ENCODE measurements around the gene THBS3. TPM values are rescaled to one million over a fixed set of nuclear protein-coding genes. Genes with fewer than 3 reads are reported as not detected.
"Not testable (repeated sequence)": the region's sequence is repeated elsewhere in the genome, so short reads cannot be mapped to it uniquely, and the experiment has no call there.

THBS3 gene
- total RNA-seq, 1 donor: 8.0 TPM

DNA sequence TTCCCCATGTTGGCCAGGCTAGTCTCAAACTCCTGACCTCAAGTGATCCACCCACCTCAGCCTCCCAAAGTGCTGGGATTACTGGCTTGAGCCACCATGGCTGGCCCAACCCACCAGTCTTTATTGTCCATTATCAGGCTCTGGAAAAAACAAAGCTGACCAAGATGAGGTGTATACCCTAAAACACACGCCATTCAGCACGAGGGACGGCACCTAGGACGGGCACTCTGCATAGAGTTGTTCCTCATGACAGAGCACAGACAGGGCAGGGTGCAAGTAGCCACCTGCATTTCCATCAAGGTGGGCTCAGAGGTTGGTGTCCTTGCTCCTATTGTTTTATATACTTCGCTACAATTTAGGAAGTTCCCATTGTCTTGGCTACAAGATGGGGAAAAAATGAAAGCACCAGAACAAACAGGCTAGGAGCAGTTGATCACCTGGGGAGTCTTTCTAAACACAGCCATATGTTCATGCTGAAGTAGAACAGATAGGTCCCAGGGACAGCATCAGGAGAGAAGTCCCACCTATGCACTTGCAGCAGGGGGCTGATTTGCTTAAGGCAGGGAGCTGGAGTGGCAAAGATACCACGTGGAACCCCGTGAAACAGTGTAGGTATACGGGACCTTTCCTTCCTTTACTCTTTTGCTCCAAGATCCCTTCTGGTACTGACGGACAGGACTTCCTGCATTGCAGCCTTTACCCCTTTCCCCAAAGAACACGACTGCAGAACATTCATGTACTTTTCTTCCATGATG, 39.1 kb downstream of the THBS3 start:
- H3K4me1 ChIP-seq (ENCODE audit: insufficient read depth, low read length): peaks cover 29% of the 10 kb centered on the region
- no peak overlapping the region for H3K4me3 ChIP-seq (ENCODE audit: low read length)
- no peaks in the 10 kb centered on the region for H3K27me3 ChIP-seq (ENCODE audit: insufficient read depth, low read length)
- no peaks in the 10 kb centered on the region for H3K9me3 ChIP-seq (ENCODE audit: low read depth, low read length)

DNA sequence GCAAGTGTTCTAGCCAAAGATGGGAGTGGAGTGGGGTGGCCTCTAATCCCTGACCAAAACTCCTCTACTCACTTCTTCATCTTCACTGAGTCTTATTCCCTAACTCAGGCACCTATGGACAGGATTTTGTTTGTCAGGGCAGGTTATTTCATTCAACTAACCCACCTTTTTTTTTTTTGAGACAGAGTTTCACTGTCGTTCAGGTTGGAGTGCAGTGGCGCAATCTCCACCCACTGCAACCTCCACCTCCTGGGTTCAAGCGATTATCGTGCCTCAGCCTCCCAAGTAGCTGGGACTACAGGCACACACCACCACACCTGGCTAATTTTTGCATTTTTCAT, 39.6 kb downstream of the THBS3 start:
- not testable (repeated sequence) for H3K4me3 ChIP-seq (ENCODE audit: low read length); H3K9me3 ChIP-seq (ENCODE audit: low read depth, low read length); H3K27me3 ChIP-seq (ENCODE audit: insufficient read depth, low read length)
- peaks cover 25% of the 10 kb centered on the region for H3K4me1 ChIP-seq (ENCODE audit: insufficient read depth, low read length)

DNA sequence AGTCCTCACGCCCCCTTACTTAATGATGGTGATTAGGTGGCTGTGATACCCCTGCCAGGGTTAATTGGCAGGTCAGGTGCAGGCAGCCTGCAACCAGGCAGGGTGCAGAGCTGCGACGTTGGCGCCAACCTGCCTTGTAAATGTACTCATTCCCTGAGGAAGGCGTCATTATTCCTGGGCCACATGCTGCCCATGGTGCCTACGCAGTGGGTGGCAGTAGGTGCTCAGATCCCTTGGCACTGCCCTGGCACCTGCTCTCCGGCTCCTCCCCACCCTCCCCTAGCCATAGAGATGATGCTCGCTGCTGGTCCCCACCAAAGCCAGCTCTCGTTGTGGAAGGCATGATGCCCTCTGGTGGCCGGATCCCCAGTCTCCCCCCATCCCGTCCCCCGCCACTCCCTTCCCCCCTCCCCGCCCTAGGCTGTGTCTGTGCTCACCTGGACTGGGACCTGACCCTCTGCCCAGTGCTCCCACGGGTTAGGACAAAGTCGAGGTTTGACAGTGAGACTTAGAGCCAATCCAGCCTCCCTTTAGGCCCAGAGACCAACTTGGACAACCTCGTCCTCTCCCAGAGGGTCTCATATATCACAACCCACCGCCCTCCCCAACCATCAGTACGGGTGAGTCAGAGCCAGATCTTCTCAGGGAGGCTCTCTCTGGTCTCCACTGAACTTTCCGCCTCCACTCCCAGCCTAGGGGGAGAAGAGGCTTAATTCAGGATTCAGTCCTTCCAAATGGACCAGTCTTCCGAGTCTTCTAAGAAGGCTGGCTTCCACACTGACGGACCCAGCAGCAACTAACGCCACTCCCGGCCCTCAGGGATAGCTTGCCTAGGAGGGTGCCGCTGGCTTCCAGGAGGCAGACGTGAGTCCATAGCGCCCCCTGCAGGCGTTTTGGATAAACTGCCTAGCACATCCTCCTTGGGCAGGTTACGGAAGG, 40.3 kb downstream of the THBS3 start:
- Histone ChIP-seq H3K4me3 (ENCODE audit: low read length) (no peak overlapping the region), H3K9me3 (ENCODE audit: low read depth, low read length) (no peaks in the 10 kb centered on the region)

DNA sequence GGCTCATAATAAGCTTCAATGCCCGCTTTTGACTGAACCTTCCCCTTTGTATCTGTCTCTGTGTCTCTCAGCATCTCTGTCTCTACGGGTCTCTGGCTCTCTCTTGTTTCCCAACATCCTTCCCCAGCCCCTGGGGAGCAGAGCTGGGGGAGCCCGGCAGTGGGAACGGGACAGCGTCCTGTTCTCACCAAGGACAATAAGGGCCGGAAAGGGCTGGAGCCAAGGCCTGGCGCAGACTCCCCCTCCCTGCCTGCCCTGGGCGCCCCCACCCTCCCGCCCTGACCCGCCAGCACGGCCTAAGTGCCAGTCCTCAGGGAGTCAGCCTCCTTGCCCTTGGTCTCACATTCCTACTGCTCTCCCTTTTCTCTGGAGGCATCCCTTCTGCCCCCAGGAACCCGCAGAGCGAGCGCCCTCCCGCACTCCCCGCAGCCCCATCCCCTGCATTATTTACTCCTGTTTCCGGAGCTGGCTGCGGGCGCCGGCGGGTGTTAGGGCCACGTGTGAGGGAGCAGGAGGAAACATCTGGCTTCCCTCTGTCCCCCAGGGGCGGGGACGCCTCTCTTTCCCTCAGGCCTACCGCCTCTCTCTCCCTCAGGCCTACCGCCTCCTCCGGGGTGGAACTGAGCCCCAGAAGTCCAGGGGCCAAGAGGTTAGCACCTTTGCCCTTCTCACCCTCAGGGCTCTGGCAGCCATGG, 41.1 kb downstream of the THBS3 start:
- Histone ChIP-seq H3K4me3 (ENCODE audit: low read length) (no peak overlapping the region), H3K9me3 (ENCODE audit: low read depth, low read length) (no peaks in the 10 kb centered on the region), H3K4me1 (ENCODE audit: insufficient read depth, low read length) (peaks cover 15% of the 10 kb centered on the region), H3K27me3 (ENCODE audit: insufficient read depth, low read length) (no peaks in the 10 kb centered on the region)

More for the DNA sequence above, 40.3 kb downstream of the THBS3 start:
- Histone ChIP-seq H3K4me1 (ENCODE audit: insufficient read depth, low read length) (peaks cover 21% of the 10 kb centered on the region), H3K27me3 (ENCODE audit: insufficient read depth, low read length) (no peaks in the 10 kb centered on the region)

DNA sequence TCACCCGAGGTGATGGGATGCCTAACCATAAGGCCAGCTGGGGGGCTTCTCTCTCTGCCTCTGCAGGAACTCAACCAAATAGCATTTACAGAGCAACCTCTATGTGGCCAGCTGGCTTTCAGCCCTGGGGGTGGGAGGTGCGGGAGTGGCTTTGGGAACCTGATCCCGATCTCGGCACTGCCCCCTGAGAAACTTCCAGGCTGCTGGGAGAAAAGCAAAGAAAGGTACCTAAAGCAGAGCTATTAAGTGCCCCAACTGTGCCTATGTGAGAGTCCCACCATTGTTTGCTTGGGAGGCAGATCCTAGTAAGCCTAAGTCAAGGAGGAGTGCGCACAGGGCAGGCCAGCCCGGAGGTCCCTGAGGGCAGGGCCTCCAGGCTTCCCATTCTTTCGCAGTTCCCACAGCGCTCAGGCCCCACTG, 41.6 kb downstream of the THBS3 start:
- H3K4me1 ChIP-seq (ENCODE audit: insufficient read depth, low read length): peaks cover 15% of the 10 kb centered on the region
- H3K9me3 ChIP-seq (ENCODE audit: low read depth, low read length): no peaks in the 10 kb centered on the region
- no peaks in the 10 kb centered on the region for H3K27me3 ChIP-seq (ENCODE audit: insufficient read depth, low read length)
- H3K4me3 ChIP-seq (ENCODE audit: low read length): no peak overlapping the region

DNA sequence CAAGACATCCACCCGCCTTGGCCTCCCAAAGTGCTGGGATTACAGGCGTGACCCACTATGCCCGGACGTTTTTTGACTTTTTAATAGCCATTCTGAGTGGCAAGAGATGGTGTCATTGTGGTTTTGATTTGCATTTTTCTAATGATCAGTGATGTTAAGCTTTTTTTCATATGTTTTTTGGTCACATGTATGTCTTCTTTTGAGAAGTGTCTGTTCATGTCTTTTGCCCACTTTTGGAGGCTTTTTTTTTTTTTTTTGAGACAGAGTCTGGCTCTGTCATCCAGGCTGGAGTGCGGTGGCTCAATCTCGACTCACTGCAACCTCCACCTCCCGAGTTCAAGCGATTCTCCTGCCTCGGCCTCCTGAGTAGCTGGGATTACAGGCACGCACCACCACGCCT, 43.1 kb downstream of the THBS3 start:
- peaks cover 15% of the 10 kb centered on the region for H3K4me1 ChIP-seq (ENCODE audit: insufficient read depth, low read length)
- not testable (repeated sequence) for H3K27me3 ChIP-seq (ENCODE audit: insufficient read depth, low read length); H3K9me3 ChIP-seq (ENCODE audit: low read depth, low read length); H3K4me3 ChIP-seq (ENCODE audit: low read length)

DNA sequence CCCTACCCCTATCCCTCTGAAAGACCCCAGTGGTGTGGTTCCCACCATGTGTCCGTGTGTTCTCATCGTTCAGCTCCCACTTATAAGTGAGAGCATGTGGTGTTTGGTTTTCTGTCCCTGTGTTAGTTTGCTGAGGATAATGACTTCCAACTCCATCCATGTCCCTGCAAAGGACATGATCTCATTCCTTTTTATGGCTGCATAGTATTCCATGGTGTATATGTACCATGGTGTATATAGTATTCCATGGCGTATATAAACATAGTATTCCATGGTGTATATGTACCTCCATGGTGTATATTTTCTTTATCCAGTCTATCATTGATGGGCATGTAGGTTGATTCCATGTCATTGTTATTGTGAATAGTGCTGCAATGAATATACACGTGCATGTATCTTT, 43.9 kb downstream of the THBS3 start:
- not testable (repeated sequence) for H3K27me3 ChIP-seq (ENCODE audit: insufficient read depth, low read length)

DNA sequence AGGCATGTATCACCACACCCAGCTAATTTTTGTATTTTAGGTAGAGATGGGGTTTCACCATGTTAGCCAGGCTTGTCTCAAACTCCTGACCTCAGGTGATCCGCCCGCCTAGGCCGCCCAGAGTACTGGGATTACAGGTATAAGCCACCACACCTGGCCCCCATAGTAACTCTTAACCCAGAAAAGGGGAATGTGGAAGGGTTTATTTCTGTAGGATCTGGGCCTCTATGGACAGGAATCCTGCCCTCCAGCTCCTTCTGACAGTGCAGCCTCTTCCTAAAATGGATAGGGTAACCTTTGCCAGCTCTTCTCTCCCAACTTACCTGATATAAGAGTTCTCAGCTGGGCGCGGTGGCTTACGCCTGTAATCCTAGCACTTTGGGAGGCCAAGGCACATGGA, 45.1 kb downstream of the THBS3 start:
- not testable (repeated sequence) for H3K9me3 ChIP-seq (ENCODE audit: low read depth, low read length); H3K27me3 ChIP-seq (ENCODE audit: insufficient read depth, low read length); H3K4me3 ChIP-seq (ENCODE audit: low read length)
- peaks cover 12% of the 10 kb centered on the region for H3K4me1 ChIP-seq (ENCODE audit: insufficient read depth, low read length)

More for the DNA sequence above, 43.9 kb downstream of the THBS3 start:
- not testable (repeated sequence) for H3K9me3 ChIP-seq (ENCODE audit: low read depth, low read length); H3K4me3 ChIP-seq (ENCODE audit: low read length)
- peaks cover 15% of the 10 kb centered on the region for H3K4me1 ChIP-seq (ENCODE audit: insufficient read depth, low read length)

DNA sequence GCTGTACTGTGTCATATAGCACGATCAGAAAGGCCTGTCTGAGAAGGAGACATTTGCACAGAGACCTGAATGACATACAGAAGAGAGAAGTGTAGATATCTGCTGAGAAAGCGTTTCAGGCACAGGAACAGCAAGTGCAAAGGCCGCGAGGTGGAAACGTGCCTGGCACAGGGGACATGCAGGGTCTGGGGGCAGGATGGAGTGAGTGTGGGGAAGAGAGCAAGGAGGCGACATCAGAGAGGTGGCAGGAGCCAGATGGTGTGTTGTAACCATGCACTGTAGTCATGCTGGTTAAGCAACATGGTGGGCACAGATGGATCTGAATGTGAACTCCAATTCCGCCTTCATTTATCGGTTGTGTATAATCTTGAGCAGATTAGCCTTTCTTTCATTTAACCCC, 47.6 kb downstream of the THBS3 start:
- Histone ChIP-seq H3K4me3 (ENCODE audit: low read length) (no peak overlapping the region), H3K4me1 (ENCODE audit: insufficient read depth, low read length) (no peaks in the 10 kb centered on the region), H3K27me3 (ENCODE audit: insufficient read depth, low read length) (no peaks in the 10 kb centered on the region), H3K9me3 (ENCODE audit: low read depth, low read length) (no peaks in the 10 kb centered on the region)

DNA sequence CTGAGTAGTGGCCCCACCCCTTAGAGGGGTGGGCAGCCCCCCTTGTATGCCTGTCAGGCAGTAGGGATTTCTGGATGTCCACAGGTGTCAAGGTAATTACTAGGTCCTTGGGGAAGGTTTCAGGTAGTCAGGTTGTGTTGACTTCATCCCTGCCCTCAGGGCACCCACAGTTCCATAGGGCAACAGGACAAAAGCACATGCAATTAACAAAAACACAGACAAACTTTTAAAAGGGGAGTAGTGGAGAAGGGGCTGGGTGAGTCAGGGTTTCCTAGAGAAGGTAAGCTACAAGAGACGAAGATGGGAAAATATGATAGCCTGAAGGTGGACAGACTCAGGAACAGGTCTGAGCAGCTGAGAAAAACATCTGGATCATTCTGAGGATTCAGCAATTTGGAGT, 48.7 kb downstream of the THBS3 start:
- Histone ChIP-seq H3K9me3 (ENCODE audit: low read depth, low read length) (no peaks in the 10 kb centered on the region), H3K4me1 (ENCODE audit: insufficient read depth, low read length) (no peaks in the 10 kb centered on the region), H3K27me3 (ENCODE audit: insufficient read depth, low read length) (no peaks in the 10 kb centered on the region), H3K4me3 (ENCODE audit: low read length) (no peak overlapping the region)

DNA sequence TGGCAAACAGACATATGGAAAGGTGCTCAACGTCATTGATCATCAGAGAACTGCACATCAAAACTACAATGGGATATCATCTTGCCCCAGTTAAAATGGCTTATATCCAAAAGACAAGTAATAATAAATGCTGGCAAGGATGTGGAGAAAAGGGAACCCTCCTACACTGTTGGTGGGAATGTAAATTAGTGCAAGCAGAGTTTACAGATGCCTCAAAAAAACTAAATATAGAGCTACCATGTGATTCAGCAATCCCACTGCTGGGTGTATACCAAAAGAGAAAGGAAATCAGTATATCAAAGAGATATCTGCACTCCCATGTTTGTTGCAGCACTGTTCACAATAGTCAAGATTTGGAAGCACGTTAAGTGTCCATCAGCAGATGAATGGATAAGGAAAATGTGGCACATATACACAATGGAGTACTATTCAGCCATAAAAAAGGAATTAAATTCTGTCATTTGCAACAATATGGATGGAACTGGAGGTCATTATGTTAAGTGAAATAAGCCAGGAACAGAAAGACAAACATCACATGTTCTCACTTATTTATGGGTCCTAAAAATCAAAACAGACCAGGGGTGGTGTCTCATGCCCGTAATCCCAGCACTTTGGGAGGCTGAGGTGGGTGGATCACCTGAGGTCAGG, 51.6 kb downstream of the THBS3 start:
- not testable (repeated sequence) for H3K9me3 ChIP-seq (ENCODE audit: low read depth, low read length); H3K27me3 ChIP-seq (ENCODE audit: insufficient read depth, low read length); H3K4me3 ChIP-seq (ENCODE audit: low read length); H3K4me1 ChIP-seq (ENCODE audit: insufficient read depth, low read length)

Other genes with a start within 250 kb of the THBS3 start
- 13.4 TPM for gene PYGO2, start 246.1 kb downstream of the THBS3 start, total RNA-seq
- 22.2 TPM for gene SHC1, start 237.2 kb downstream of the THBS3 start, total RNA-seq
- 5.9 TPM for gene CKS1B, start 233.2 kb downstream of the THBS3 start, total RNA-seq
- 11.3 TPM for gene FLAD1, start 224.6 kb downstream of the THBS3 start, total RNA-seq
- gene LENEP, start 214.3 kb downstream of the THBS3 start, total RNA-seq: 0.63 TPM
- gene ZBTB7B, start 205.1 kb downstream of the THBS3 start, total RNA-seq: 39.6 TPM
- 0.10 TPM for gene DCST2, start 174.1 kb downstream of the THBS3 start, total RNA-seq
- 0.21 TPM for gene DCST1, start 174.1 kb downstream of the THBS3 start, total RNA-seq
- 25.1 TPM for gene ADAM15, start 156.6 kb downstream of the THBS3 start, total RNA-seq
- 2.4 TPM for gene EFNA4, start 144.2 kb downstream of the THBS3 start, total RNA-seq
- gene EFNA3, start 129.1 kb downstream of the THBS3 start, total RNA-seq: 0.21 TPM
- 0.84 TPM for gene EFNA1, start 80.0 kb downstream of the THBS3 start, total RNA-seq
- 22.4 TPM for gene SLC50A1, start 72.0 kb downstream of the THBS3 start, total RNA-seq
- gene DPM3, start 67.4 kb downstream of the THBS3 start, total RNA-seq: 14.0 TPM
- gene KRTCAP2, start 34.6 kb downstream of the THBS3 start, total RNA-seq: 62.0 TPM
- 0.52 TPM for gene TRIM46, start 34.0 kb downstream of the THBS3 start, total RNA-seq
- gene MTX1, start 798 bp upstream of the THBS3 start, total RNA-seq: 16.1 TPM
- gene ENTREP3, start 47.6 kb upstream of the THBS3 start, total RNA-seq: 2.1 TPM
- 17.9 TPM for gene SCAMP3, start 54.5 kb upstream of the THBS3 start, total RNA-seq
- gene CLK2, start 65.6 kb upstream of the THBS3 start, total RNA-seq: 18.2 TPM
- 0.21 TPM for gene HCN3, start 69.6 kb upstream of the THBS3 start, total RNA-seq
- not detected for gene PKLR, start 93.5 kb upstream of the THBS3 start, total RNA-seq
- 21.5 TPM for gene FDPS, start 101.0 kb upstream of the THBS3 start, total RNA-seq
- gene RUSC1, start 113.0 kb upstream of the THBS3 start, total RNA-seq: 6.6 TPM